ENCODE results near the gene TEX22.
"Not testable (repeated sequence)": the region's sequence is repeated elsewhere in the genome, so short reads cannot be mapped to it uniquely, and the experiment has no call there.

The TEX22 gene, protein sequence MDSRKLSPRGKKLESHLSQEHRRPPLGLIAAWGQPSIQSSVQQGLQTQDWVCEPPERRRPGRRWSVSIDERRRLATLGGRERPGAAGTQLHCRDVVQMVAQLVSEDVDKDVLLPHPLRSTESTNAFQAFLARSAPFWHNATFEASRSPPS

GRCh38 chr14:105398044-105398725 lies at the start of gene TEX22:
Gene TEX22, plus strand, starts transcription at chr14:105398538. Its CDS starts 803 bp downstream, at chr14:105399341.
- DNase-seq = peak; percentile 100

GRCh38 chr14:105348945-105349699 lies 49.2 kb upstream of the TEX22 start:
- DNase-seq = no peak

GRCh38 chr14:105349992-105350391 lies 48.3 kb upstream of the TEX22 start:
- no peak for DNase-seq

GRCh38 chr14:105350450-105351244 lies 47.7 kb upstream of the TEX22 start:
- DNase-seq = no peak

- DNase-seq = no peak
These were observed 46.9 kb upstream of the TEX22 start for GRCh38 chr14:105351410-105351809.

GRCh38 chr14:105351920-105352851 lies 46.2 kb upstream of the TEX22 start:
- peak; percentile 94 for DNase-seq

DNA sequence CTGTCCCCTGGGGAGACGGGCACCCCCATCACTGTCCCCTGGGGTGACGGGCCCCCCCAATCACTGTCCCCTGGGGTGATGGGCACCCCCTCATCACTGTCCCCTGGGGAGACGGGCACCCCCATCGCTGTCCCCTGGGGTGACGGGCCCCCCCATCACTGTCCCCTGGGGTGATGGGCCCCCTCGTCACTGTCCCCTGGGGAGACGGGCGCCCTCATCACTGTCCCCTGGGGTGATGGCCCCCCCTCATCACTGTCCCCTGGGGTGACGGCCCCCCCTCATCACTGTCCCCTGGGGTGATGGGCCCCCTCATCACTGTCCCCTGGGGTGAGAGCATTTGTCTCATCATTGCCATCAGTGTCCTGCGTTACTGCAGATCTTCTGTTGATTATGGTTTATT lies 45.2 kb upstream of the TEX22 start:
- DNase-seq = no peak

GRCh38 chr14:105354541-105354940 lies 43.8 kb upstream of the TEX22 start:
- no peak for DNase-seq

GRCh38 chr14:105355049-105355575 lies 43.2 kb upstream of the TEX22 start:
- DNase-seq = no peak

GRCh38 chr14:105355850-105356604 lies 42.3 kb upstream of the TEX22 start:
- DNase-seq = no peak

DNA sequence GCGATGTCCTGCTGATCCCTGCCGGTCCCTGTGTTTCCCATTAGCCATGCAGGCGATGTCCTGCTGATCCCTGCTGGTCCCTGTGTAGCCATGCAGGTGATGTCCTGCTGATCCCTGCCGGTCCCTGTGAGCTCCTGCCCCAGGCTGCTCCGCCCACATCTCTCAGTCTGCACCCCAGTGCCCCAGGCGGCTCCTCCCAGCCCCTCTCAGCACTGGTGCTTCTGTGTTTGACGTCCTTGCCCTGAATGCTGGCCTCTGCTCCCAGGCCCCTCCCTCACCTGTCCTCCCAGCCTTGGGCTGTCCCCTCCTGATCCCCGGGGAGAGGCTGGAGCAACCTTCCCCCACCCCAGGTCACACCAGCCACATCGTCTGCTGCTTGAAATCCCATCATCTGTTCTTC lies 41.4 kb upstream of the TEX22 start:
- no peak for DNase-seq

GRCh38 chr14:105357626-105358025 lies 40.7 kb upstream of the TEX22 start:
- no peak for DNase-seq

DNA sequence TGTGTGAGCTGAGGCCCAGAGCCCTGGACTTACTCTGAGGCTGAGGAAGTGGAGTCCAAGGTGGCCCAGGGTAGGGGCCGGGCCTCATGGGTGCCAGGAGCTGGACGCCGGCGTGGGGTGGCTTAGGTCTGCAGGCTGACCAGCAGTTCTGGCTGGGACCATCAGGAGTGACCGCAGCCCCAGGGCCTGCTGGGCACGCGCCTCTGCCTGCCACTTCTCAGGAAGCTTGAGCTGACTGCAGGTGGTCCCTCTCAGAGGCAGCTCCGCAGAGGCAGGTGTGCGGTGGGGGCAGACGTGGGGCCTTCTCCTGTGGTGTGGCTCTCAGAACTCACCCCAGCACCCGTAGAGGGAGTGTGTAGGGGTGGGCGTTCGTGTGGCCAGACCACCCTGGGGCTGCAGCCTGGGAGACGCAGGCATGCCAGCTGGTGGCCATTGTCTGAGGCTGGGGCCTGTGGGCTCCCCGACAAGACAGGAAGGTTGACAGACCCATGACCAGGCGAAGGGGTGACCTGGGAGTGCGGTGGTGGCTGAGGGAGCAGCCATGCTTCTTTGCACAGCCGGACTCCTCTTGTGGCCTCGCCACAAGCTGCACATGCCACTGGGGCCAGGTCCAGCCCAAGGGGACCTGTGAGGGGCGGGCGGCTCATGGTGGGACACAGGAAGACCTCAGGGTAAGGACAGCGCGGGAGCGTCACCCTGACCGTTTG lies 40.0 kb upstream of the TEX22 start:
- no peak for DNase-seq

DNA sequence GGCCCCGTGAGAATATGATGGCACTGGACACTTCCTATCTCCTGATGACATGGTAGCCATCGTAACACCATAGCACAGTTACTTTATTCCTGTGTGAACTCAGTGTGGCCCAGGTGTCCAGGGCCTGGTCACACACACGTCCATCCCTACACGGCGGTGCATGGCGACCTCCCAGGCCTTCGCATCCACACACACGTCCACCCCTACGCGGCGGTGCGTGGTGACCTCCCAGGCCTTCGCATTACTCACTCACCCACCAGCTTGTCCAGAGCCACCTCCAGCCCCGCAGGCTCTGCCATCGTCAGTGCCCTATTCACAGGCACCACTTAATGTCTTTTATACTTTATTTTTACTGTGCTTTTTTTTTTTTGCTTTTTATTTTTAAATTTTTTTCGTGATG lies 39.4 kb upstream of the TEX22 start:
- no peak for DNase-seq

- DNase-seq = not testable (repeated sequence)
These were observed 36.9 kb upstream of the TEX22 start for GRCh38 chr14:105361412-105361811.

DNA sequence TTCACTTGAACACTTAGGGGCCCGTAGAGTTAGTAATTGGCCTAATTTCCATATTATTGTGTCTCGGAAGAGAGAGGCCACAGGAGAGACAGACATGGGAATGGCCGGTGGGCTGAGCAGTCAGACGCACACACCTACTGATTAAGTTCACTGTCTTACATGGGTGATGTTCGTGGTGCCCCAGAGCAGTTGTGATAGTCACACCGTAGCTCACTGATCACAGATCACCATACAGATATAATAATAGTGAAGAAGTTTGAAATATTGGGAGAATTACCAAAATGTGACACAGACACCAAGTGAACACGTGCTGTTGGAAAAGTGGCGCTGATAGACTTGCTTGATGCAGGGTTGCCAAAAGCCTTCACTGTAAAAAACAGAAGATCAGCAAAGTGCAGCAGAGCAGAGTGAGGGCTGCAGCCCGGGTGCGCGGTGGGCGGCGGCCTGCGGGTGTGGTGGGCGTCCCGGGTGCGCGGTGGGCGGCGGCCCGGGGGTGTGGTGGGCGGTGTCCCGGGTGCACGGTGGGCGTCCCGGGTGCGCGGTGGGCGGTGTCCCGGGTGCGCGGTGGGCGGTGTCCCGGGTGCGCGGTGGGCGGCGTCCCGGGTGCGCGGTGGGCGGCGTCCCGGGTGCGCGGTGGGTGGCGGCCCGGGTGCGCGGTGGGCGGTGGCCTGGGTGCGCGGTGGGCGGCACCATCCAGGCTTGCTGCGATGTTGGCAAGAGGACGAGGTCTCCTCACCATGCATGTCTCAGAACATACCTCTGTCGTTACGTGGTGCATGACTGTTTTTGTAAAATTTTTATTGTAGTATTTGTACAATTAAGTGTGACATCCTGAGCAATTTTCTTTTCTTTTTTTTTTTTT lies 34.3 kb upstream of the TEX22 start:
- DNase-seq = no peak

DNA sequence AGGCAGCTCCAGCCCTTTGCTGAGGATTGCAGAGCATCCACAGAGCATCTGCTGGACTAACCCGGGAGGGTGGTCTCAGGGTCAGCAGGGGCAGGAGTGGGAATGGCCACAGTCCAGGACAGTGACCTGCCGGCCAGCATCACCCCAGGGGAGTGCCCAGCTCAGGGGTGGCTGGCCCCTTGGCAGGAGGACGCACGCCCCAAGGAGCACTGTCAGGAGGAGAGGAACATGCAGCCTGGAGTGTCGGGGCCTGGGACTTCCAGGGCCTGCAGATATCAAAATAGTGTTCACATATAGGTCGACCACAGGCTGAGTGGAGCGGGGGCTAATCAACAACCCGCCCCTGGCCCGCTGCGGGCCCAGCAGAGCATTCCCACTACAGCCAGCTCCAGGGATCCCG lies 33.2 kb upstream of the TEX22 start:
- no peak for DNase-seq

DNA sequence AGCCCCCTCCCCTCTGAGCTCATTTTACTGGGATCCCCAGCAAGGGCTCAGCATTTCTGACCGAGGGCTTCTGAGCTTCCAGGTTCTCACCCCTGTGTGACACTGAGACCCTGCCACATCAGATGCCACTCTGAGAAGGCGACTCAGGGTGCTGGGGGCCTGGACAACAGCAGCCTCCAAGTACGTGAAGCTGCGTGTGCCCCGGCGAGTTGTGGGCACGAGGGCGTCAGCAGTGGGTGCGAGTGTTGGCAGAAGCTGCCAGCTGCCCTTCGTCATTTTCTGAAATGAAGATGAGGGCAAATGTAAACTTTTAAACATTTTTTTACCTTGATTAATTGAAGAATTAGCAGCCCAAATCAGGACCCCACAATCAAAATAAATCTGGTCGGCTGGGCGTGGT lies 32.7 kb upstream of the TEX22 start:
- DNase-seq = no peak

GRCh38 chr14:105366386-105367074 lies 31.8 kb upstream of the TEX22 start:
- no peak for DNase-seq

All from activated CD8-positive, alpha-beta memory T cell treated with anti-CD3 and anti-CD28 coated beads for 24 hours (primary cell).